A549 (cell line): ENCODE measurements around the gene NEDD4L. TPM values are rescaled to one million over a fixed set of nuclear protein-coding genes. Genes with fewer than 3 reads are reported as not detected.

ENCODE experiments used
- ATAC-seq, 2 experiments: fragments of 200-7000 bp in 1 of 2; fragments of >200 bp in 1 of 2; cut with Nextera tagmentation in 1 of 2; cut with Tn5 transposase in 1 of 2; 3 replicates each; pipeline versions ENCODE4 v1.8.0 to v1.9.1; 2018 to 2020; ENCODE audit warnings: mild to moderate bottlenecking in 1 of 2, moderate library complexity in 1 of 2
- CTCF ChIA-PET: fragments of 300-600 bp; sonication (Branson Sonifier 250); formaldehyde crosslinking; extraction: SDS; loops from one replicate; lab custom pipeline; 2021; ENCODE audit warnings: antibody characterized with exemption, inconsistent platforms; lab: Yijun Ruan, JAX
- POLR2A ChIA-PET: fragments of 350-600 bp; formaldehyde crosslinking; extraction: SDS; loops from one replicate; lab custom pipeline; 2021; ENCODE audit warnings: antibody characterized with exemption, inconsistent platforms; lab: Yijun Ruan, JAX
- DNase-seq, 2 experiments: peaks; one replicate each; pipeline versions ENCODE4 v3.0.0 to v3.0.0-alpha.2; 2011 to 2016; ENCODE audit warnings: low read depth in 1 of 2, low spot score in 1 of 2
- FAIRE-seq: peaks from 2 replicates; lab custom pipeline; 2011; peaks lifted over from hg19 to GRCh38; lab: Jason Lieb, UNC
- H3K27ac ChIP-seq, 2 experiments: fragments of >200 bp; sonication (Bioruptor Twin); formaldehyde crosslinking; 3 replicates each; pipeline ENCODE4 v1.5.1; 2016 to 2017
- H3K4me1 ChIP-seq: fragments of >200 bp; sonication (Bioruptor Twin); formaldehyde crosslinking; 3 replicates; pipeline ENCODE4 v1.6.1; 2016
- H3K4me2 ChIP-seq: fragments of >200 bp; sonication (Bioruptor Twin); formaldehyde crosslinking; 3 replicates; pipeline ENCODE4 v1.6.1; 2016
- H3K4me3 ChIP-seq: fragments of >200 bp; sonication (Bioruptor Twin); formaldehyde crosslinking; 3 replicates; pipeline ENCODE4 v1.5.1; 2016
- H3K9me3 ChIP-seq: fragments of >200 bp; sonication (Bioruptor Twin); formaldehyde crosslinking; 3 replicates; pipeline ENCODE4 v1.6.1; 2016
- CBX2 ChIP-seq: fragments of 200-600 bp; sonication (generic); IDR thresholded peaks from 2 replicates; pipeline ENCODE4 v1.6.1; 2016; ENCODE audit warnings: low read depth, mild to moderate bottlenecking, borderline replicate concordance
- CHD2 ChIP-seq: fragments of 150-350 bp; IDR thresholded peaks from 2 replicates; pipeline ENCODE4 v1.6.1; 2014; ENCODE audit warnings: low read length; ENCODE audit not compliant: partially characterized antibody
- CHD4 ChIP-seq: fragments of 200-600 bp; sonication (generic); IDR thresholded peaks from 2 replicates; pipeline ENCODE4 v1.6.1; 2016; ENCODE audit warnings: antibody characterized with exemption, mild to moderate bottlenecking, borderline replicate concordance
- E2F6 ChIP-seq: IDR thresholded peaks from 2 replicates; pipeline ENCODE4 v1.6.1; 2012; ENCODE audit warnings: low read depth, borderline replicate concordance
- EHF ChIP-seq: fragments of 250-450 bp; sonication (Bioruptor Pico); IDR thresholded peaks from 2 replicates; pipeline ENCODE4 v1.5.0; 2020; ENCODE audit warnings: mild to moderate bottlenecking
- EP300 ChIP-seq, 2 experiments: fragments of >200 bp; sonication (Bioruptor Twin); formaldehyde crosslinking; IDR thresholded peaks; 2 replicates in 1 of 2; 3 replicates in 1 of 2; pipeline ENCODE4 v1.6.1; 2016 to 2017
- ESRRA ChIP-seq: fragments of 150-350 bp; IDR thresholded peaks from 2 replicates; pipeline ENCODE4 v1.6.1; 2014; ENCODE audit warnings: mild to moderate bottlenecking, low read length, borderline replicate concordance
- FOSB ChIP-seq: fragments of 250-450 bp; sonication (Bioruptor Pico); IDR thresholded peaks from 2 replicates; pipeline ENCODE4 v1.5.0; 2020; ENCODE audit warnings: mild to moderate bottlenecking, moderate library complexity
- FOSL2 ChIP-seq, 2 experiments: fragments of 450-650 bp in 1 of 2; fragments of >200 bp in 1 of 2; sonication (Bioruptor Twin) in 1 of 2; formaldehyde crosslinking; IDR thresholded peaks; 2 replicates each; pipeline versions ENCODE4 v1.5.0 to v1.6.1; 2016 to 2020; ENCODE audit warnings: mild to moderate bottlenecking in 1 of 2, moderate library complexity in 1 of 2
- HDAC2 ChIP-seq: fragments of 200-600 bp; sonication (generic); IDR thresholded peaks from 2 replicates; pipeline ENCODE4 v1.6.1; 2016
- HEYL ChIP-seq: fragments of 250-450 bp; sonication (Bioruptor Pico); IDR thresholded peaks from 2 replicates; pipeline ENCODE4 v1.8.0; 2021; ENCODE audit warnings: mild to moderate bottlenecking, moderate library complexity
- HOXA7 ChIP-seq: fragments of 250-450 bp; sonication (Bioruptor Pico); IDR thresholded peaks from 2 replicates; pipeline ENCODE4 v1.5.0; 2020; ENCODE audit warnings: mild to moderate bottlenecking, moderate library complexity
- JUNB ChIP-seq: fragments of >200 bp; sonication (Bioruptor Twin); formaldehyde crosslinking; IDR thresholded peaks from 2 replicates; pipeline ENCODE4 v1.6.1; 2016
- KDM1A ChIP-seq: fragments of 200-600 bp; sonication (generic); IDR thresholded peaks from 2 replicates; pipeline ENCODE4 v1.6.1; 2016; ENCODE audit warnings: low read depth, mild to moderate bottlenecking
- KDM5A ChIP-seq: fragments of 200-600 bp; sonication (generic); IDR thresholded peaks from 2 replicates; pipeline ENCODE4 v1.6.1; 2016; ENCODE audit warnings: antibody characterized with exemption, mild to moderate bottlenecking
- MAFK ChIP-seq: fragments of 450-650 bp; IDR thresholded peaks from 2 replicates; pipeline ENCODE4 v1.6.1; 2014; ENCODE audit not compliant: partially characterized antibody
- NFE2L2 ChIP-seq: fragments of 150-350 bp; conservative IDR thresholded peaks from 2 replicates; pipeline ENCODE4 v1.6.1; 2014; ENCODE audit warnings: low read length
- NR3C1 ChIP-seq: fragments of >200 bp; sonication (Bioruptor Twin); formaldehyde crosslinking; IDR thresholded peaks from 3 replicates; pipeline ENCODE4 v1.6.1; 2017
- PHF8 ChIP-seq: fragments of 200-600 bp; sonication (generic); IDR thresholded peaks from 2 replicates; pipeline ENCODE4 v1.6.1; 2016; ENCODE audit warnings: low read depth, mild to moderate bottlenecking, antibody characterized with exemption, moderate library complexity, borderline replicate concordance
- POLR2A ChIP-seq: IDR thresholded peaks from 2 replicates; pipeline ENCODE4 v1.6.1; 2012; ENCODE audit warnings: mild to moderate bottlenecking, low read length
- RAD21 ChIP-seq, 2 experiments: fragments of >200 bp in 1 of 2; sonication (Bioruptor Twin) in 1 of 2; formaldehyde crosslinking in 1 of 2; IDR thresholded peaks in 1 of 2; conservative IDR thresholded peaks in 1 of 2; 2 replicates in 1 of 2; 3 replicates in 1 of 2; pipeline ENCODE4 v1.6.1; 2012 to 2018; ENCODE audit warnings: inconsistent platforms in 1 of 2
- RCOR1 ChIP-seq: fragments of 150-350 bp; IDR thresholded peaks from 2 replicates; pipeline ENCODE4 v1.6.1; 2014; ENCODE audit warnings: antibody characterized with exemption, low read length, low read depth
- RFX5 ChIP-seq: fragments of 450-650 bp; IDR thresholded peaks from 2 replicates; pipeline ENCODE4 v1.7.1; 2014; ENCODE audit warnings: antibody characterized with exemption, mild to moderate bottlenecking, moderate library complexity
- SMC3 ChIP-seq: fragments of >200 bp; sonication (Bioruptor Twin); formaldehyde crosslinking; IDR thresholded peaks from 3 replicates; pipeline ENCODE4 v1.6.1; 2018; ENCODE audit warnings: inconsistent platforms
- TP53 ChIP-seq: fragments of 250-450 bp; sonication (Bioruptor Pico); IDR thresholded peaks from 2 replicates; pipeline ENCODE4 v1.5.0; 2021; ENCODE audit warnings: mild to moderate bottlenecking, moderate library complexity
- ZC3H11A ChIP-seq: fragments of 450-650 bp; IDR thresholded peaks from 2 replicates; pipeline ENCODE4 v1.6.1; 2014; ENCODE audit warnings: antibody characterized with exemption, mild to moderate bottlenecking
- ZNF302 ChIP-seq: fragments of 250-450 bp; sonication (Bioruptor Pico); IDR thresholded peaks from 2 replicates; pipeline ENCODE4 v1.9.0; 2021; ENCODE audit warnings: inconsistent platforms, mild to moderate bottlenecking, moderate library complexity
- WGBS: methylation state at CpG from one replicate; pipeline ENCODE4 v1.1.6; 2017; ENCODE audit errors: missing lambda C conversion rate; 5-methylcytosine and 5-hydroxymethylcytosine counted together
- polyA plus RNA-seq, 4 experiments: library from polyadenylated mRNA; depleted of rRNA in 3 of 4; stranded (reverse); fragments of >200 nt; fragmentation: RNase III in 1 of 4; extraction: RNeasy Plus Mini Kit Qiagen cat#74134 plus additional on column Dnase treatment in 1 of 4; gene quantifications; 2 replicates in 3 of 4; 3 replicates in 1 of 4; pipeline ENCODE4 v1.2.3, GENCODE V29; 2011 to 2017
- TF ChIP-seq, protein P1 (sequence below): fragments of >200 bp; sonication (Bioruptor Twin); formaldehyde crosslinking; IDR thresholded peaks from 2 replicates; pipeline ENCODE4 v1.6.1; 2016
- TF ChIP-seq, protein P2 (sequence below): IDR thresholded peaks from 2 replicates; pipeline ENCODE4 v1.6.1; 2012

NEDD4L gene
- polyA plus RNA-seq, 2 of the 4 experiments (the other 2 are of a cell fraction), result 18.0 to 36.5 TPM

DNA sequence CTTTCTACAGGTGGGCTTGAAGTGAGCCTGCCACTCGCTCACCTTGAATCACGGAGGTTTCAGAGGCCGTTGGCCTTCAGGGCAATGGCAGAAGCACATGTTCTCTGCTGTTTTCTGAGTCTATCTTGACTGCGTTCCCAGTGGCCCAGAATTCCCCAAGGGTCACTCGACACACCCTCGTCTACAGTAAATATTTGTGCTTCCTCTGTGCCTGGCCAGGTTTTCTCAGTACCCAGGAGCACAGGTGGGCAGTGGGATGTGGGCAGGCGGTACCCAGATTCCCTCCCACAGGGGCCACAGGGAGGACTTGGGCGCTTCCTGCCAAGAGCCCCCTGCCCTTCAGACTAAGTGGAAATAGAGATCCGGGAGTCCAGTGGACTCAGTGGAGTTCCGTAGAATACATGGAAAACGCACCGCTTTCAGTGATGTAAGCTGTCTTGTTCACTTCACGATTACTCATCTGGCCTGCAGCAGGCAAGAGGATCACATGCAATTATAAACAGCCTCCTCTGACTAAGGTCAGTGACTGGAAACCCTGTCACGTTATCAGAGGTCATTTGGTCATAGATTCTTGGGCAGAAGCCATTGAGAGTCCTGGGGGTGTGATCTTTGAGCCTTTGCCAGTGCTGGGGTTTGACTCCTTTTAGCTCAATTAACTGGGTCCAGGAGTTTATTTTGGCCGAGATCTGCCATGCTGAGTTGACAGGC is 179.8 kb downstream of the NEDD4L start (continued):
- no peak for TF ChIP-seq E2F6
- TF ChIP-seq MAFK, result no peak
- TF ChIP-seq ZNF302 (CRISPR knock-in tag), result no peak
- TF ChIP-seq RCOR1, result no peak
- no peak for TF ChIP-seq CHD2
- TF ChIP-seq POLR2A, result no peak
- no peak for TF ChIP-seq CBX2
- peak; percentile 76 for TF ChIP-seq JUNB
- TF ChIP-seq, protein P1, sequence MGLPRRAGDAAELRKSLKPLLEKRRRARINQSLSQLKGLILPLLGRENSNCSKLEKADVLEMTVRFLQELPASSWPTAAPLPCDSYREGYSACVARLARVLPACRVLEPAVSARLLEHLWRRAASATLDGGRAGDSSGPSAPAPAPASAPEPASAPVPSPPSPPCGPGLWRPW, result no peak
- TF ChIP-seq NFE2L2, result no peak
- TF ChIP-seq HOXA7, result no peak
- TF ChIP-seq, protein P2, sequence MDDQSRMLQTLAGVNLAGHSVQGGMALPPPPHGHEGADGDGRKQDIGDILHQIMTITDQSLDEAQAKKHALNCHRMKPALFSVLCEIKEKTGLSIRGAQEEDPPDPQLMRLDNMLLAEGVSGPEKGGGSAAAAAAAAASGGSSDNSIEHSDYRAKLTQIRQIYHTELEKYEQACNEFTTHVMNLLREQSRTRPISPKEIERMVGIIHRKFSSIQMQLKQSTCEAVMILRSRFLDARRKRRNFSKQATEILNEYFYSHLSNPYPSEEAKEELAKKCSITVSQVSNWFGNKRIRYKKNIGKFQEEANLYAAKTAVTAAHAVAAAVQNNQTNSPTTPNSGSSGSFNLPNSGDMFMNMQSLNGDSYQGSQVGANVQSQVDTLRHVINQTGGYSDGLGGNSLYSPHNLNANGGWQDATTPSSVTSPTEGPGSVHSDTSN, result no peak
- no peak for TF ChIP-seq FOSB (CRISPR knock-in tag)
- TF ChIP-seq EHF (CRISPR knock-in tag), result 0 out of 2 replicates have a peak, but pooled peaks have one; percentile 63
- TF ChIP-seq NR3C1, result no peak
- no peak for TF ChIP-seq KDM1A
- no peak for TF ChIP-seq HDAC2
- 0 out of 5 replicates have a peak, but pooled peaks of 1 of the 2 experiments have one; percentile 17 for TF ChIP-seq RAD21 (conservative IDR thresholded peaks at IDR 0.05 in 1 of 2, IDR thresholded peaks at IDR 0.05 in 1 of 2)
- TF ChIP-seq TP53 (CRISPR knock-in tag), result peak; percentile 68; the same call in 1 of the 2 replicates
- no peak for TF ChIP-seq RFX5
- TF ChIP-seq SMC3, result no peak
- no peak for TF ChIP-seq PHF8
- no peak for TF ChIP-seq ZC3H11A
- TF ChIP-seq CHD4, result no peak

GRCh38 chr18:58224425-58224750 is 180.4 kb downstream of the NEDD4L start:
- CTCF ChIA-PET, result interaction anchor here (0.5 to 1.4 kb wide), 3 partner anchors 44 to 181 kb away, joined by 3 to 5 read pairs (median 3); partner anchors contain the start of gene NEDD4L
- no peak; a peak in 3 of 6 replicates for ATAC-seq
- FAIRE-seq, result no peak

More at GRCh38 chr18:58224425-58224750, 180.4 kb downstream of the NEDD4L start:
- peak overlapping the region; percentile 75 to 80; a peak in 5 of 6 replicates for H3K27ac ChIP-seq
- DNase-seq, result no peak
- no peaks in the 10 kb centered on the region for H3K9me3 ChIP-seq
- TF ChIP-seq EP300 (IDR thresholded peaks at IDR 0.05), result no peak
- TF ChIP-seq ESRRA, result no peak
- no peak for TF ChIP-seq KDM5A
- no peak for TF ChIP-seq RCOR1
- TF ChIP-seq TP53 (CRISPR knock-in tag), result no peak
- TF ChIP-seq RFX5, result no peak
- TF ChIP-seq HEYL, result no peak
- no peak for TF ChIP-seq EHF (CRISPR knock-in tag)
- TF ChIP-seq FOSL2 (IDR thresholded peaks at IDR 0.05), result no peak
- no peak for TF ChIP-seq FOSL2 (CRISPR knock-in tag; IDR thresholded peaks at IDR 0.05)
- TF ChIP-seq CHD4, result no peak
- TF ChIP-seq, protein P1, result no peak
- no peak for TF ChIP-seq HOXA7
- H3K4me2 ChIP-seq, result peak overlapping the region; percentile 89
- POLR2A ChIA-PET, result interaction anchor here (0.5 to 0.9 kb wide), 2 partner anchors 10 to 38 kb away, joined by 3 read pairs; no protein-coding TSS in a partner anchor
- 7% methylated on average over 2 of the region's 2 CpGs for WGBS
- peak overlapping the region; percentile 45; the same call in 2 of the 3 replicates for H3K4me3 ChIP-seq
- peaks cover 52% of the 10 kb centered on the region for H3K4me1 ChIP-seq
